SK-N-SH treated with all-trans-retinoic acid at 6 μM for 48 hours (cell line): ENCODE results near the gene TMPRSS6.

Experiments used
- ATAC-seq: fragments of 200-7000 bp; cut with Tn5 transposase; 3 replicates; pipeline ENCODE4 v1.9.1; 2020; ENCODE audit warnings: mild to moderate bottlenecking, moderate library complexity
- CSDC2 ChIP-seq: fragments of 250-450 bp; sonication (Bioruptor Pico); IDR thresholded peaks from 2 replicates; pipeline ENCODE4 v1.5.0; 2020; ENCODE audit warnings: mild to moderate bottlenecking, moderate library complexity
- OSR1 ChIP-seq: fragments of 250-450 bp; sonication (Bioruptor Pico); IDR thresholded peaks from 2 replicates; pipeline ENCODE4 v1.8.0; 2022; ENCODE audit warnings: moderate library complexity, mild to moderate bottlenecking, inconsistent platforms
- RARB ChIP-seq: fragments of 250-450 bp; sonication (Bioruptor Pico); IDR thresholded peaks from 2 replicates; pipeline ENCODE4 v1.8.0; 2021; ENCODE audit warnings: mild to moderate bottlenecking, moderate library complexity
- TOX ChIP-seq: fragments of 250-450 bp; sonication (Bioruptor Pico); IDR thresholded peaks from 2 replicates; pipeline ENCODE4 v1.8.0; 2021; ENCODE audit warnings: mild to moderate bottlenecking, moderate library complexity, borderline replicate concordance

Gene TMPRSS6

GRCh38 chr22:37015587-37015878 is 94.0 kb downstream of the TMPRSS6 start:
- no peak for ATAC-seq
- TF ChIP-seq OSR1 (CRISPR knock-in tag) (no peak), RARB (CRISPR knock-in tag) (no peak), TOX (CRISPR knock-in tag) (no peak), CSDC2 (CRISPR knock-in tag) (no peak)
